Measurements from ENCODE around the gene QPCTL.

- TF ChIP-seq, protein P1, sequence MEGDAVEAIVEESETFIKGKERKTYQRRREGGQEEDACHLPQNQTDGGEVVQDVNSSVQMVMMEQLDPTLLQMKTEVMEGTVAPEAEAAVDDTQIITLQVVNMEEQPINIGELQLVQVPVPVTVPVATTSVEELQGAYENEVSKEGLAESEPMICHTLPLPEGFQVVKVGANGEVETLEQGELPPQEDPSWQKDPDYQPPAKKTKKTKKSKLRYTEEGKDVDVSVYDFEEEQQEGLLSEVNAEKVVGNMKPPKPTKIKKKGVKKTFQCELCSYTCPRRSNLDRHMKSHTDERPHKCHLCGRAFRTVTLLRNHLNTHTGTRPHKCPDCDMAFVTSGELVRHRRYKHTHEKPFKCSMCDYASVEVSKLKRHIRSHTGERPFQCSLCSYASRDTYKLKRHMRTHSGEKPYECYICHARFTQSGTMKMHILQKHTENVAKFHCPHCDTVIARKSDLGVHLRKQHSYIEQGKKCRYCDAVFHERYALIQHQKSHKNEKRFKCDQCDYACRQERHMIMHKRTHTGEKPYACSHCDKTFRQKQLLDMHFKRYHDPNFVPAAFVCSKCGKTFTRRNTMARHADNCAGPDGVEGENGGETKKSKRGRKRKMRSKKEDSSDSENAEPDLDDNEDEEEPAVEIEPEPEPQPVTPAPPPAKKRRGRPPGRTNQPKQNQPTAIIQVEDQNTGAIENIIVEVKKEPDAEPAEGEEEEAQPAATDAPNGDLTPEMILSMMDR (IDR thresholded peaks at IDR 0.05; ENCODE audit: low read length), result no peak
- no peak for TF ChIP-seq EZH2 (IDR thresholded peaks at IDR 0.05; ENCODE audit: borderline replicate concordance, low read length)
Measured at GRCh38 chr19:45643927-45644771, 48.3 kb upstream of the QPCTL start.
